GM21529 (cell line): ENCODE data around the gene KRT77.
"Not testable (repeated sequence)": the region's sequence is repeated elsewhere in the genome, so short reads cannot be mapped to it uniquely, and the experiment has no call there.

ENCODE experiments used
- ATAC-seq: cut with Tn5 transposase; IDR thresholded peaks from one replicate; pipeline ENCODE4 v1.9.1; 2021; ENCODE audit not compliant: unreplicated experiment

The KRT77 gene

GRCh38 chr12:52679875-52680274, 23.4 kb downstream of the KRT77 start:
- no peak for ATAC-seq

DNA sequence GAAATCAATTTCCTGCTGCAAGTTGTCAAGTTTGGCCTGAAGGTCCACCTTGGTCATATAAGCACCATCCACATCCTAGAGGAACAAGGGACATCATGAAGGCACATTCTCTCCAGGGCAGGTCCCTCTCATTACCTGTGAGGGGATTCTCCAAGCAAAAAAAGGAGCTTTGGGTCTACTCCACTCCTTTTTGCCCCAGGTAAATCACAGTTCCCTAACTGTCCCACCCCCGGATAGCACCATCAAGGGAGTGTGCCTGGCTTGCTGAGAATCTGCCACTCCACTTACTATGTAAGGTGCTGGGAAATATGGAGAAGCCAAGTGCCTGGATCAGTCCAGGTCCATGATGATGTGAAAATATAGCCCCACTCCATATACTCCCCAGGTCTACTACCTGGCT, 25.7 kb downstream of the KRT77 start:
- no peak for ATAC-seq

- ATAC-seq, result no peak
These were observed 26.2 kb downstream of the KRT77 start for GRCh38 chr12:52677126-52677525.

DNA sequence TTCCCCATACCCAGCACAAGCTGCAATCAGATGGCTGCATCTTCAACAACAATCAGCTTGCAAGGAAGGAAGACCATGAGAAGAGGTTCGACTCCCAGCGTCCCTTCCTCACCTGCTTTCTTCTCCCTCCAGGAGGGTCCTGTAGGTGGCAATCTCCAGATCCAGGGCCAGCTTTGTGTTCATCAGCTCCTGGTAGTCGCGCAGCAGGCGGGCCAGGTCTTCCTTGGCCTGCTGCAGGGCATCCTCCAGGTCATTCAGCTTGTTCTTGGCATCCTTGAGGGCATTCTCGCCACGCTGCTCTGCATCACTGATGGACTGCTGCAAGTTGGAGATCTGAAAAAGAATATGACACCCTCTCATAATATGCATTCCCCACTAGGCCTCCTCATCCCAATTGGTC, 27.2 kb downstream of the KRT77 start:
- no peak for ATAC-seq

- no peak for ATAC-seq
These were observed 28.0 kb downstream of the KRT77 start for GRCh38 chr12:52675301-52675701.

GRCh38 chr12:52674433-52674775, 28.9 kb downstream of the KRT77 start:
- ATAC-seq, result no peak

GRCh38 chr12:52673713-52674432, 29.5 kb downstream of the KRT77 start:
- ATAC-seq, result no peak

DNA sequence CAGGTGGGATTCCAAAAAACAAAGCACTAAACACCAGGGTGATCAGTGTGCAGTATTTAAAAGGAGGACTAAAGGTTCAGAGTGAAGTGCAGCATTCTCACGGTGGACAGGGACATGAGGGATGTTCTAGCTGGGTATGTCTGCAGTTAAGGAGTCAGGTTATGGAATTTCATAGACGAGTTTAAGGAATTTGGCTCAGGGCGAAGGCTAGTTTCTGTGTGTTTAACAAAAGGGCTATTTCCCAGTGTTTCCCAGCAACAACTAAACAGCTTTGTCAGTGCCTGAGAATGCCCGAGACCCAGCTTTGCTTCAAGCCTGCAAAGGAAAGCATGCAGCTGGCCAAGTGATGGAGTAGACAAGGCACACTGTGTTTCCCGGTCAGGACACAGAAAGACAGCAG, 30.1 kb downstream of the KRT77 start:
- no peak for ATAC-seq

- ATAC-seq, result no peak
These were observed 30.9 kb downstream of the KRT77 start for GRCh38 chr12:52672321-52672933.

GRCh38 chr12:52670961-52671360, 32.4 kb downstream of the KRT77 start:
- no peak for ATAC-seq

DNA sequence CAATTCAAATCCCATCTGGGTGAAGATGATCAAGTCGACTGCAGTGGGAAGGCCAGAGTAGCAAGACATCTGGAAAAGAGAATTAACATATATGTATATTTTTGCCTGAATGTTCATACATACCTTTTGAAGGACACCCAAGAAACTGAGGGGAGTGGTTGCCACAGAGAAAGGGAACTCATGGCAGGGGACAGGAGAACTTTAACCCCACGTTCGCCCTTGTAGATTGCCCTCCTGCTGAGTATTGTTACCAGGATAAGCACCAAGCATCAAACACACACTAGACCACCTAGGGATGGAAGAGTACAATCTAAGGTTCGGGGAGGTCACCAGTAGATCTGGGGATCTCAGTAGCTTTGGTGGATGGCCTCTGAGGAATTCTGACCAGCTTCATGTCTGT, 32.8 kb downstream of the KRT77 start:
- ATAC-seq, result no peak

GRCh38 chr12:52669941-52670340, 33.4 kb downstream of the KRT77 start:
- ATAC-seq, result not testable (repeated sequence)

DNA sequence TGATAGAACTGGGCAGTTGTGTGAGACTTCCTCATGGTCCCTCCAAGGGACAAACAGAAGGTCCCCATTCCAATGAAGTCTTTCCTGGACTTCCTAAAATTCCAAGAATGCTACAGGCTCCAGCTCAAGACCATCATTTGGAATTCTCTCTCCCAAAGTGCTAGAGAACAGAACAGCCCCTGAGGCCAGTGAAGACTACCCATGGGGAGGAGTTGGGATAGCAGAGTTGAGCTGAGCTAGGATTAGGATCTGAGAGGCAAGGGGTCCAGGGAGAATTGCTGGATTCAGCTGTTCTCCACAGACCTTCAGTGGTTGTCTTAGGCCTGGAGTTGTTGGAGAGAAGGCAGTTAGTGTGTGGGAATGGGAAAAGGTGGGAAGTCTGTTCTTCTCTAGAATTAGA, 33.9 kb downstream of the KRT77 start:
- no peak for ATAC-seq

DNA sequence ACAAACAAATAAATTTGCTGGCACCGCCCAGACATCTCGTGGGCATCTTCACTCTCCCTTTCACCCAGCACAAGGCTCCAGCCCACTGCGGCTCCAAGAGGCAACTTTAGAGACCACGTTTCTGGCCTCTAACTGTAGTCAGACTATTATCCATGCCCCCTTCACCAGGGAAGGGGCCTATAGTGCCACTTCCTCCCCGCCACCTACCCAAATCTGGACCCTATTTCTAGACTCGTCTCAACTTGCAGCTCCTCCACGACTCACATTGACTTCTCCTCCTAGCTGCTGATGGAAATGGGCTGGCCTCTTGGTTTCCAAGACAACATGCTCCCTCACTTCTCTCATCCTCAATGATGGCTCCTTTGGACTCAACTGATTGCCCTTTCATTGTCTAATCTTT, 35.4 kb downstream of the KRT77 start:
- ATAC-seq, result no peak

GRCh38 chr12:52667509-52667908, 35.8 kb downstream of the KRT77 start:
- ATAC-seq, result no peak

DNA sequence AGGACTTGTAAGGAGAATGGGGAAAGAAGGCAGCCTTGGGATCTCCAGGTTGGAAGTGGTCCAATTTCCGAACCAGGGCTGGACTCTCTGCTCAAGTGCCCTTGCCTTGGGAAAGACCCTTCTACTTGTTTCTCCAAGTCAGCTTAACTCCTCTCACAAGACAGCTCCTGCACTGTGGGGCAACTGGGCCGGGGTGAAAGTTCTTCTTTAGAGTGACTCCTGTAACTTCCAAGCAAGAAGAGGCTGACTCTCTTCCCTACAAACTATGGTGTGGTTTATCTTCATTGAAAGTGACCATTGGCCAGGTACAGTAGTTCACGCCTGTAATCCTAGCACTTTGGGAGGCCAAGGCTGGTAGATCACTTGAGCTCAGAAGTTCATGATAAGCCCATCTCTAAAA, 36.9 kb downstream of the KRT77 start:
- no peak for ATAC-seq

GRCh38 chr12:52663420-52663819, 39.9 kb downstream of the KRT77 start:
- ATAC-seq, result no peak

DNA sequence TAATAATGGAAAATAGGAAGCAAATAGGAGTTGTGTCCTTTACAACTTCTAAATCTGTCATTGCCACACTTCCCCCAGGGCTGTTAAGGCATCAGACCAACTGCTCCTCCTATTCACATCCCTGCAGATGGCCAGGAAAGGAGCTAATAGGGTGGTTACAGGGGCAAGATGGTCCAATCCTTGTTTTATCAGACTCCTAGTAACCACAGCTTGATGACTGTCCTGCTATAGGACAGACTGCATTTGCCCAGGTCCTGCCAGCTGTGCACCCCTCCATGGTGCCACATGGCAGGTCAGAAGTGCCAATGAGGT, 40.5 kb downstream of the KRT77 start:
- ATAC-seq, result no peak

DNA sequence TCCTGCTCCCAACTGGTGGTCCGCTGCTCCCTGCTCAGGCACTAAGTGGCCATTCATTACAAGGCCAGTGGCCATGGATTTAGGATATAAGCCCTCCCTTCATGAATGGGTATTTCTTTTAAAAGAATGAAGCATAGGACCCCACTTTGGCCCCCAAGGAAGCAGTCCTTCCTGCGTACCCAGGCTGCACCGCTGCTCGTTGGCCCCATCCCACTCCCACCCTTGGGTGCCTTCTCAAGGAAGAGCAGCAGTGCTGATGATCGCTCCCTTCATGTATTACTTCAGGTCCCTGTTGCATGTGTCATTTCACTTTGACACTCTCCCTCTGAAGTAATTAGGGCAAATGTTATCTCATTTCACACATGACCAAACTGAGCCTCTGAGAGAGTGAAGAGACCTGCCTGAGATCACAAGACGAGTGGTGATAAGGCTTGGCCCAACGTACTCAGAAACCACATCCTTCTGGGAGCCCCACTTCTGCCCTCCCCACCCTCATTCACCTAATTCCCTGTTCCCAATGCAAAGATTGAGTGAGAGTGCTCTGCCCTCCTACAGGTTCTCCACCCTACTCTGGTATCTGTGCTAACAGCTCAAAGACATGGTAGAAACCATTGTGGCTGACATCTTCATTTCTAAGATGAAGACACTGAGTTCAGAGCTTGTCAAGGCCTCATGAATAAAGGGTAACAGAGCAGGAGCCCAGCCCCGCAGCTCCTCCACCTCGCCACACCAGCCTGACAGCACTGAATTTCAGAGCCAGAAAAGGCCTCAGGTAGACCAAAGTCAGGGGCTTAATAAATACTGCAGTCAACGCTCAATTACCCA, 41.0 kb downstream of the KRT77 start:
- no peak for ATAC-seq

DNA sequence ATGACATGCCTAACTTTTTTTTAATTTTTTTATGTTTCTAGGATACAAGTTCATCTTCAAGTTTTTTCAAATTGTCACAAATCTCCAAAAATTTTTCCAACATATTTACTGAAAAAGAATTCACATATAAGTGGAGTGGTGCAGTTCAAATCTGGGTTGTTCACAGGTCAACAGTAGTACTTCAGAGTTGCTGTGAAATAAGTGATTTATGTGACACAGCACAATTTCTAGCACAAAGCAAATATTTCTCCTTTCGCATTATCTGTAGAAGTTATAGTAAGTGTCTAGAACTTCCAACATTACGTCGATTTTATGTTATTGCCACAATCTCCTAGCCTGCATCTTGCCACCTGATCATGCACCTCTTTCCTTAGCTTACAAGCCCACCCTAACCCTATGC, 41.7 kb downstream of the KRT77 start:
- ATAC-seq, result no peak

DNA sequence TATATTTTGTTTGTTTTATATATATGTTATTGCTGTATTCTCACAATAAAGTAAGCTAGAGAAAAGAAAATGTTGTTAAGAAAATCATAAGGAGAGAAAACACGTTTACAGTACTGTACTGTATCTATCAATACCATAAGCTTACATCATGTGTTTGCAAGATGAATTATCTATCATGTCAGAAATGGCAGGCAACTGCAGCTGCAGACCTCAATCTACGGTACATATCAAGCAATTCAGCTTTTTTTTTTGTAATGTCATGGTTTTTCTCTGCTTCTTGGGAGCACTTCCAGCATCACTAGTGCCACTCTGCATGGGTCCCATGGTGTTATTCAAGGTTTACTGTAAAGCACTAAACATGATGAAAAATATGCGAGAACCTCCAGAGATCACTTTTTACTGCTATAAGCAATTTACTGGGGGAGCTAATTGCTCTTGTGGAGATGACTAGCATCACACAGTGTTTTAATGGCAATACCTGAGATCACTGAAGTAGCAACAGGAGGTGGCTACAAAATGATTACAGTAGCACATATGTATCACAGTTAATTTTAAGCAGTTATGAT, 42.3 kb downstream of the KRT77 start:
- no peak for ATAC-seq

GRCh38 chr12:52659951-52660350, 43.4 kb downstream of the KRT77 start:
- ATAC-seq, result no peak
